ENCODE data around the gene VSIG1.

Gene VSIG1

DNA sequence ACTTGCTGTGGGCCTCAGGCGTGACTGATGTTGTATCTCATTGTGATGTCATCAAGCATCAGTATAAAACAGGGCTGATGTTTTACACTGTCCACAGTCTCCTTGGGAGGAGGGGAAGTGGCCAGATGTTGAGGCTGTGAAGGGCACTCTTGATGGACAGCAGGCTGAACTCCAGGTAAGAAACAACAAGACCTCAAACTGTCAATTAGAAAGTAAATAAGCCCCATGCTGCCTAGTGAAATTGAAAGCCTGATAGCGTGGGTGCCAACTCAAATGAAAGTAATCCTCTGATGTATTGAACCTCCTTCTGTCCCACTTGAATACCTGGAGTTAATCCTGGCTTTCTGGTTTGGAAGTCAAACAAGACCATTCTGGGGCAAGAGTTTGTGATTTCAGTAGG lies 19.7 kb downstream of the VSIG1 start:
- peak; percentile 6 for DNase-seq

GRCh38 chrX:108068121-108068520 lies 23.3 kb downstream of the VSIG1 start:
- no peak for DNase-seq

DNA sequence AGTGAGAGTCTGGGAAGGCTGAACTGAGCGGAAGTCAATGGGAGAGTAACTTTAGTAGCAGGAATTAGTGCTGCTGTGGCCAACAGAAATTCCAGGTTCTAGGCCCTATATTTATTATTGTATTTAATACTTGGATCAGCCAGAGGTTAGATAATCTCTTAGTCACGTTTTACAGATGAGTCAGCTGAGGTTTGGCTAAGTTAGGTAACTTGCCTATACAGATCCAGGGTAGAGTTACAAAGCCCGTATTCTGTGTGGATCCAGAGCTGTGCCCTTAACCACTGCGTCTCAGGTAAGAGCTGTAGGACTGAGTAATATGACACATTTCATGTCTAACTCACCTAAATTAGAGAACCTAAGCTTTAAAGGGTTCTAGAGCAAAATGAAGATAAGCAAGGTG lies 26.0 kb downstream of the VSIG1 start:
- no peak for DNase-seq

GRCh38 chrX:108071578-108071977 lies 26.7 kb downstream of the VSIG1 start:
- no peak for DNase-seq

DNA sequence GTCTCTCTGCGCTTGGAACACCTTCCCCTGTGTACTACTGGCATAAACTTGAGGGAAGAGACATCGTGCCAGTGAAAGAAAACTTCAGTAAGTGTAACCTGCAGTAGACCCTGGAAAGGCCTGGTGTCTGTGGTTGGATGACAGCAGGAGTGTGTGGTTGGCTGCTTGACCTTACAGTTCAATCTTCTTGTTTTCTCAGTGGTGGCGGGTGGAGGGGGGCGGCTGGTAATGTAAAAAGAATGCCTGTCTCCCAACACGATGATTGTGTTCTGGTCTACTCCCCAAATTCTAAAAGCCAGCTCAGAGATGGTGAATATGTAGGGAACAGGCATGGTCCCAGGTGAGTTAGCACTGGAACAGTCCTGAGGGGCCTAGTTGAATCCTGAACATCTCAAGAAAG lies 27.9 kb downstream of the VSIG1 start:
- no peak for DNase-seq

GRCh38 chrX:108081110-108081509 lies 36.2 kb downstream of the VSIG1 start:
- DNase-seq, result no peak

GRCh38 chrX:108087792-108088191 lies 42.9 kb downstream of the VSIG1 start:
- no peak for DNase-seq

- no peak for DNase-seq
Measured at GRCh38 chrX:108088511-108088910, 43.6 kb downstream of the VSIG1 start.

GRCh38 chrX:108090491-108091263 lies 45.8 kb downstream of the VSIG1 start:
- DNase-seq, result no peak

DNA sequence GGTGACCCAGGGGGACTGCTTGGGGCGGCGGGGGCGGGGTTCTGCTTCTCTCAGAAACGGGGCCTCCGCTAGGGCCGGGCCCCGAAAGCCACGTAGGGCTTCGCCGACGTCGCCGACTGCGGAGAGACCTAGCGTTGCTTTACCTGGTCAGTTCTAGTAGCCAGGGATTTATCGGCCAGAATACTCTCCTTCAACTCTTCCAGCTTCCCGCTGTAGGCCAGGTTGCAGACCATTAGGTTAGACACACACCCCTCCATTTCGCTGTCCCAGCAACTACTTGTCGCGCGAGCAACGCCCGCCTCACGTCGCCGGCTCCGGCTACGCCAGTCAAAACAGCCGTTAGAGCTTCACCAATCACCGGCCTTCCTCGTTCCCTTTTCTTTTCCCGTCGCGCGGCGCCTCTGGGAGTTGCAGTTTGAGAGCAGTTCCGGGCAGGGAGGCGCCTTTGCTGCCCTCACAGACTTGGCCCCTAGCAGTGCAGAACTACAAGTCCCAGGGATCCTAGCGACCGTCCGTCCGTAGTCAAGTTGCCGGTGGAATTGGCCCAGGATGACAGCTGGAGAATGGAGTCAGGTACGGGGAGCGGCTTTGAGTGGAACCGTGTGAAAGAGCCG lies 46.5 kb downstream of the VSIG1 start, which contains the start of the genes ATG4A and PSMD10:
Gene ATG4A (plus strand): TSS at position 515 of the 614 bp plus-strand sequence. CDS start 49 bp downstream, at position 564.
Gene PSMD10 (minus strand): TSS at position 279 of the 614 bp plus-strand sequence. CDS start 22 bp downstream, at position 257.
- DNase-seq, result peak; percentile 98

GRCh38 chrX:108091878-108092291 lies 47.0 kb downstream of the VSIG1 start:
- no peak for DNase-seq

DNA sequence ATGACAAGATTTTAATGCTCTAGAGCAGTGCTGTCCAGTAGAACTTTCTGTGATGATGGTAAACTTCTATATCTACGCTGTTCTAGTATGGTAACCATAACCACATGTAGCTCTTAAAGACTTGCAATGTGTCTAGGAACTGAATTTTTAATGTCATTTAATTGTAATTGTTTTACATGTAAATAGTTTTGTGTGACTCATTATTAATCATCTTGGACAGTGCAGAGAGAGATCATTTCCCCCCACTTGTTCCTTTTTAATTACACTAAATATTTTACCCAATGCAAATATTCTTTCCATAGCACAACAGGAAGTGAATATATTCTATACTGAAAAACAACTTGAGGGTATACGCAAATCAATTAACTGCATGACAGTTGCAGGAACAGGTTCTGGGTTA lies 52.5 kb downstream of the VSIG1 start:
- DNase-seq, result no peak

- no peak for DNase-seq
Measured at GRCh38 chrX:108105473-108105872, 60.6 kb downstream of the VSIG1 start.

DNA sequence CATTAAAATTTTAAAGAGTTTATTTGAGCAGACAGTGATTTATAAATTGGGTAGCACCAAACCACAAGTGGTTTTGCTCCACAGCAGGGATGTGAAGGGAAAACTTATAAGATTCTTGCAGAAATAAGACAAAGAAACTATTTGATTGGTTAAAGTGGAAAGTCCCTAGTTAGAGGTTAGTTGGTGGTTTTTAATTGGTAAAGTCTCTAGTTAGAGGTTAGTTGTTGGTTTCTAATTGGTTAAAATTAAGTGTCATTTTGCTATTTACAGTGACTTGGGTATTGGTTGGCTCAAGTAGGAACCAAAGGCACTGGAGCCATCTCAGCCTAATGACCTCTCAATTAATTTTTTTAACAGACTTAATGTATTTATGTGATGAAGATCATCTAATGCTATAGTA lies 69.7 kb downstream of the VSIG1 start:
- no peak for DNase-seq

- no peak for DNase-seq
Measured at GRCh38 chrX:108117988-108118387, 73.1 kb downstream of the VSIG1 start.

GRCh38 chrX:108121291-108121690 lies 76.4 kb downstream of the VSIG1 start:
- no peak for DNase-seq

DNA sequence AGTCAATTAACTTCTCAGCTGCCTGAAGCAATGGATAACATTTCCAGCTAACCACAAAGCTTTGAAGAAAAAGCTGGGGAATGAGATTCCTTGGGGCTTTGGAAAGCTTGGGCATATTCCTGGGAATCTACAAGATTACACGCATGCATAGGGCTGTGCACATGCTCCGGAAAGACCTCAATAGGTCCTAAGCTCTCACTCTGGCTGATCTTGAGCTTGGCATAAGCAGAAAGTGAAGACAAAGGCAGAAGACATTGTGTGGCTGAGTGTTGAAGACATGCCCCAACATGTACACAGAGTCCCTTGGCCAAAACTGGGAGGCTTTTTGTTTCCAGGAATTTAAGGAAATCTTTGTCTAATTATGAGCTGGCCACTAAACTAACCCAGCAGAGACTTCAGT lies 77.9 kb downstream of the VSIG1 start:
- DNase-seq, result no peak

GRCh38 chrX:108123591-108124366 lies 78.9 kb downstream of the VSIG1 start:
- DNase-seq, result no peak

DNA sequence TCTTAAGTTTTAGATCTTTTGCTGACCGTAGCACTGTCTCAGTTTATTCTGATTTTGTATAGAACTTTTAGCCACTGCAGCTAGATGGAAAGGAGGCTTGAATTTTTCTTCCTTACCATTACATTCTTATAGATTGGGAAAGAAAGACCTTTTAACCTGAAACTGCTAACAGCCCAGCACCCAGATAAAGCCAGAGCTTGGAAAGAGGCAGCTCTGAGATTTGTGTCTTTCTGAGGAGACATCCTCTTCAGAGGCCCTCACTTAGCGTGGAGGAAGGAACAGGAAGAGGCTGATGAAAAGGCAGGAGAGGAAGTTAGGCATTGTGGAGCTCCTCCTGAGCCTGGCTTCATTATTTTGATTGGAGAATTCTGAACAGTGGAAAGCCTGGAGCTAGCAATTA lies 81.8 kb downstream of the VSIG1 start:
- DNase-seq, result no peak

DNA sequence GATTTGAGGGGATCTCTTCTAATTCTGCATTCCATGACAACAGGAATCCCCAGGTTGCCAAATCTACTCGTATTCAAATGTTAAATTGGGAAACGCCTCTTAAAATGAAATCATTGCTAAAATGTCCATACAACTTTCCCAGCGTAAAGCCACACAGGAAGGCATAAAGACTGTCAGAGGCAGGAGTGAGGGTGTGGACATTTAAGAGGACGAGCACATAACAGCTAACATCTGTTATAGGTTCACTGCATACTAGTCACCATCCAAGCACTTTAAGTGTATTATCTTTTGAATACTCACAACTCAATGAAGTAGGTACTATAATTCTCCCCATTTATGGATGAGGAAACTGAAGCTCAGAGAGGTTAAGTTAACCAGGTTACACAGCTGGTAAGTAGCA lies 82.3 kb downstream of the VSIG1 start:
- DNase-seq, result no peak
